HuH-7 (cell line): ENCODE results near the gene TGFA.
A peak's percentile ranks its signal among the peaks of the same experiment; 100 is the strongest.

Experiments used
- DNase-seq: peaks from one replicate; pipeline ENCODE4 v3.0.0; 2011; ENCODE audit warnings: low spot score

Gene TGFA

DNA sequence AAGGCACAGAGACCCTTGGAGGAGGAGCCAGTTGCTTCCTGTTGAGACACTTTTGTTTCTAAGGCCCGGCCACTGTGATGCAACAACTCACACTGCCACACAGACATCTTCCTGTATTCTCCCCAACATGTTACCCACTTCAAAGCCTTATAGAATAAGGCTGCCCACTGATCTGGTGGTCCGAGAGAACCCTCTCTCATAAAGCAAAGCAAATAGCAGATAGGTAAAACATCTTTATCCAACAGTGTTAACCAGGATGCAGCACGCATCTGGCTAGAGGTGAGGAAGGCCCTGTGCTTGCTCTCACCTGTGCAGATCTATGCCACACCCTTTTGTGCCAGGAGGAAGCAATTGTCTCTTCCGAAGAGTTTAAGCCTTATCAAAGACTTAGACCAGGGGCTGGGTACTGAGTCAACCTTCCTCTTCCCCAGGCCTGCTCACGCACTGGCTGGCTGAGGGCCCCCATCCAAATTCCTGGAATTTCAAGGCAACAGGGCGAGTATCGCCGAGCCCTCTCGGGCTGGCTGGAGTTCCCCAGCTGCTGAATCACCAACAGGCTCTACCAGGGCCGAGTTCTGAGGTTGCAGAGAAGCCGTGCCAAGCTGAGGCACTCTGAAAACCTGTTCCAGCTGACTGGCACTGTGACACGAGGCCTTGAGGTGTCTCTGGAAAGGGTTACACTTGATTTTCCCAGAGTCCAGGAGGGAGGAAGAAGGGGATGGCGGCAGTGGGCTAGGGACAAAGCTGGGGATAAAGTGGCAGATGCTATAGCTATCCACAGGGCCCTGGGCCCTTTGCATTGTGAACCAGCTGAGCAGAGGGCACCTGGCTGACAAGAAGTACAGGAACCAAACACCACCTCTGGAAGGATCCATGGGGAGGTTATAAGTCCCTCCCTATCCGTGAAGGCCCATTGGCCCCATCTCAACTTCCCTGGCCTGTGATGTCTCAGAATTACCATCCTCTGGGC, 29.3 kb downstream of the TGFA start:
- no peak for DNase-seq

DNA sequence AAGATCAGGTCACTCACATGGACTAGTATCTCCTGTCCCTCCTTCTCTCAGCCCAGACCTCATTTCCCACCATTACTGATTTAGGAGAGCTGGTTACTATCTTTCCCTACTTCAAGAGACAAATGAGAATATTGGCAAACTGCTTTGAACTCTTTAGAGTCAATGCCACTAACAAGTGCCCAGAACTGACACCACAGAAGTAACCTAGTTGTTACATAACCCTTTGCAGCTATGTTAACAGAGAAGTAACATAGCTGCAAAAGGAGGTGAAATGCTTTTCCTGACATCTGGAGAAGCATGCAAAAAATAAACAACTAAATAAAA, 30.0 kb downstream of the TGFA start:
- no peak for DNase-seq

DNA sequence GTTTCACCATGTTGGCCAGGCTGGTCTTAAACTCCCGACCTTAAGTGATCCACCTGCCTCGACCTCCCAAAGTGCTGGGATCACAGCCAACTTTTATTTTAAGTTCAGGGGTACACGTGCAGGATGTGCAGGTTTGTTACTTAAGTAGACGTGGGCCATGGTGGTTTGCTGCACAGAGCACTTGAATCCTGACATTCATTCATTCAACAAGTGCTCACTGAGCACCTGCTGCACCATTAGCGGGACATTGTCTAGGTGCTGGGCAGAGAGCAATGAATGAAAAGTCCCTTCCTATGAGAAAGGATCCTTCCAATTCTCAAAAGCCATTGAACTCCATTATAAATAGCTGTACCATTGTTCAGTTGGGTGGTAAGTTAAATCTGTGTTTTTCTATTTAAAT, 31.0 kb downstream of the TGFA start:
- no peak for DNase-seq

DNA sequence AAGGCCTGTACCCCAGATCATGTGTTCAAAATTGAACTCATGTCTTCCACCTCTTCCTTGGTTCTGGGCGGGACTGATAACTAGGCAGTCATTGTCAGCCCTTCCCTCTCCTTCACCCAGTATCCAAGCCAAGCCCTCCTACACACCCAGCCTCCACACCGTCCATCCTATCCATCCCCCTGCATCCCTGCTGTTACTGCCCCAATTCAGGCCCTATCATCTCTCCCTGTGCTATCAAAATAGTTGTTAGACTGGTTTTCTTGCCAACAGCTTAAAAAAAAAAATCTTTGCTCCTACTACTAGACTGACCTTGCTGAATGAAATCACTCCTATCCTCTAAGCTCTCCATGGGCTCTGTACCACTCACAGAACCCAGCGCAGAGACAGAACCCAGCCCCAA, 32.8 kb downstream of the TGFA start:
- no peak for DNase-seq

DNA sequence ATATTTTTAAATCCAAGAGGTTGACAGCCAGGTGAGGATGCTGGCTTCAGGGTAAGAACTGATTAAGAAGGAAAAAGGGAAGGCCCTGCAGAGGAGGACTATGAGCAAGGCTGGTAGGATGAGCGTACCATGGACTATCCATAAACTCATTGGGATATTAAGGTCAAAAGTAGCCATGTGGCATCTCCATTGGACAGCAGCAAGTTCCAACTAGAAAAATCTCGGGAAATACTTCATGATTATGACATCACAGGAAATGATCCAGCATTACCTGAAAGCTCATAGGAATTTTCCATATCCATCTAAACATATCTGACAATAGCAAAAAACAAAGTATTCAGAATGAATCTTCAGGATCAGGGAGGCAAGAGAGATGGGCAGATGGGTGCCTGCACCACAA, 34.2 kb downstream of the TGFA start:
- no peak for DNase-seq

DNA sequence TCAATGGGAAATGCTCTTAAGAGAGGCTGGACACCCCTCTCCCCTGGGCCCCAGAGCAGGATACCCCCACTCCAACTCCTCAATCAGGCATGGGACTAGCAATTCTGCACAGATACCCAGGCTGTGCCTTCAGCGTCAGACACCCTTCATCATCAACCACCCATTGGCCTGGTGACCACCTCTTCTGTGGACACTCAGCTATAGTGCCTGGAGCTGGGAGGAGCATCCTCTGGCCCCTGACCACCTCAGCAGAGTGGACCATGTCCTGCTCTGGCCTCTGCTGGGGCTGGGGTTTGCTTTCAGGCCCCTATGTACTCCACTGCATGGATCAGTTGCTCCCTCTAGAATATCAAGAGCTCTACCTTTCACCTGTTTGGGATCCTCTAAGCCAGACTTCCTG, 35.1 kb downstream of the TGFA start:
- no peak for DNase-seq

DNA sequence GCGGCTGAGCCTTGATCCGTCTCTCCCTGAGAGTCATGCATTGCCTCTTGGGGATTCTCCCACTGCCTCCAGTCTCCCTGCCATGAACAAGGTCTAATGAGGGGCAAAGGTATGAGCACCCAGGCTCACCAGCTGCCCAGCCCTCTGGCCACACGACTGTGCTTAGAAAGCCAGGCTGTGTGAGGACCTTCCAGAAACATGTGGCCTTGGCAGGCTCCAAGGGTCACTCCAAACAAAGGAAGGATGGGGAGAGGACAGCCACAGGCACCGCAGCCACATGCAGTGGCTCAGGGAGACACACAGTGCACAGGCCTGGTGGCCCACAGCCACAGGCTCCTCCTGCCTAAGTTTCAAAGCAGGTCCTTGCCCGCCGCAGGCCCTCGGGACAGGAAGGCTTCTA, 35.8 kb downstream of the TGFA start:
- DNase-seq = no peak

DNA sequence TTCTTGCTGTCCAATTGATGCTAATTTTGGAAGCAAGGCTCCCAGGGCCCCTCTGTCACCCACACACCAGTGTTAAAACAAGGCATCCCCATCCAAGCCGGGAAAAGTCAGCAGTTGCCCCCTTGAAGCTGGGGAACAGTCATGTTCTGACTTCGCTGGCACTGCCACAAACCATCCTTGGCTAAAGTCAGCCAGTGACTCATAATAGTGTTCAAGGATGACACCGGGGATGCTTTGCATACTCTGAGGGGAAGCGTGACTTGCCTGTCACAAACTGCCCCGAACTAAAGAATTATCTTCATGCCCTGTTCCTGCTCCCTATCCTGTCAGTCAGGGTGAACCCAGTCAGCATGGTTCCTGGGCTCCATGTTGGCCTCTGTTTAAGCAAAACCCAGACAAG, 37.0 kb downstream of the TGFA start:
- no peak for DNase-seq

DNA sequence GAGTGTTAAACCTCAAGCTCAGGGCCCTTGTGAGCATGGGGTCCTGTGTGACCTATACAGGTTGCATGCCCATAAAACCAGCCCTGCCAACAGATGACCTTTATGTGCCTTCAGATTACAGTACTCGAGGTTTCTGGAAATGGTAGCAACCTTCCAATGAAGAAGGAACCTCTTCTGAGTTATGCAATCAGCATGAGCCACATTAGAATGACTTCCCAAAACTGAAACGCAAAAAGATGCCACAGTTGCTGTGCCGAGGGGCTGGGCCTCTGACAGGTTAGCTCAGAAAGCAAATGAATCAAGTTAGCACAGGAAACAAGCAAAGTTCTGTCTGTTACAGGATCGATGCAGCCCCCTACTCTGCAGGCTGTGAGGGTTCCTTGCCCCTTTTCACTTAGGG, 37.7 kb downstream of the TGFA start:
- no peak for DNase-seq

DNA sequence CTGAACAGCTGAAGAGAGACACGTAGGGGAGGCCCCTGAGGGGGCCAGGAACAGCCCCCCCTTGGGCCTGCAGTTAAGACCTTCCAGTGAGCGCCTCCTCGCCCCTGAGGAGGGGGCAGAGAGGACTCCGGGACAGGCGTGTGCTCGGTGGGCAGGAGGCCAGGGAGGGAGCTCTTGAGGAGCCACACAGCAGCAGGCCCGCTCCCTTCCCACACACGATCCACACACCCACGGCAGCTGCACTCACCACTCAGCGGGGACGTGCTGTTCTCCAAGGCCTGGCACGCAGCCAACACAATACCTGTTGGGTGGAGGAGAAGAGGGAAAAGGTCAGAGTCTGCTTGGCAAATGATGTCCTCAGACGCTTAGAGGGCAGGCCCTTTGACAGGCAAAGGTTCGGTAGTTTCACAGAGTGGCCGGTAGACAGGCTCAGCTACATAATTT, 39.0 kb downstream of the TGFA start:
- peak; percentile 10 for DNase-seq

DNA sequence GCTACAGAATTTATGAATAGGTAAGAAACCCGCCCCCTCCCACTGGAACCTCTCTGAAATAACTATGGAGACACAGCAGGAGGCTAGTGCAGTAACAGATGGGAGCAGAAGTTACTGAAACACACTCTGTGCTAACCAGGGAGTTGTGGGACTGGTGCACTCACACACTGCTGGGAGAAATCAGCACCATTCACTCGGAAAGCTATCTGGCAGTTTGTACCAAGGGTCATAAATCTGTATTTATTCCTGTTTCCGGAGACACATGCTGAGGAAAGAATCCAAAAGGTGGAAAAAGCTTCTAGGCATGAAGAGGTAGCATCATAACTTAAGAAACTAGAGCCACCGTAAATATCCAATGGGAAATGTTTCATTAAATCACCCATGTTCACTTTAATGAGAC, 39.9 kb downstream of the TGFA start:
- DNase-seq = no peak

DNA sequence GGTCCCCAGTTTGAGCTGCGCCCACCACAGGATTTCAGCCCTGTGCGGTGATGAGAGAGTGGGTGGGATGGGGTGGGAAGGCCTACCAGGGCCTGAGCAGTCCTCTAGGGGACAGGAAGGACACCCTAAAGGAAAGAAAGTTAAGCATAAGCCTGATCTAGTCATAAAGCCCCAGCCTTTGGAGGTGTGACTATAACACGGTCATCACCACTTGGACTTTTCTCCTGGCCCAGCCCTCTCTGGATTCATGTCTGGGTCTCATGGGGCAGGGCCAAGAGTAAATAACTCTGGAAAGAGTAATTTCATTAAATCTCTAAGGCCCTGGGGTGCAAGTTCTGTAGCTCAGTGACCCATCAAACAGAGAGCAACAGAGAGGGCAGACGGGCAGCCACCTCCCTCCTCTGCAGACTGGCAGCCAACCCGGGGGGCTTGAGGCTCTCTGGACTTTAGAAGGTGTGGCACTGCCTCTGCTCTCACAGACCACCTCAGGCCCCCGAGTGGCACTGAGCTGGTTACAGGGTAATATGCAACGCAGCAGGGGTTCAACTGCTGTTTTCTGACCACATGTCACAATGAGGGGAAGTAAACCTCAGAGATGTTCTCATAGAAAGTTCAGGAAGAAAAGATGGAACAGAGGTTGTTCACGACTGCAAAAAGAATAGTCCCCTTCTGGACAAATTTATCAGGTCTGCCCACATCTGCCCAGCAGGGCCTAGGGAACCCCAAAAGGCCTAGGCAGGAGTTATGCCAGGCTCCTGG, 41.5 kb downstream of the TGFA start:
- no peak for DNase-seq

DNA sequence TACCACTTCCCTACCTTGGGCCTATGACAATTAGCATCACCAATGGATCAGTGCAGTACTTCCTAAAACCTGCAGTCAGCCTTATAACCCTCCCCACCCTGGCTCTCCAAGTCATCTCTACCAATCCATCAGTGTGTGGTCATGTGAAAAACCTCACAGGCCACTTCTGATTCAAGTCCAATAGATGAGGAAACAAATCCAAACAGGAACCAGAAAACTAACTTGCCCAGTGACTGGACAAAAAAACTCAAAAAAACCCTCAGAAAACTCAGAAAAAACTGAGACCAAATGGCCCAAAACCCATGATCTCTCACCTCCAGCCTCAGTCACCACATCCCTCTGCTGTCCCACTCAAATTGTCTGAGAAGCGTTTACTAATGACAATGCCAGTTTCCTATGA, 43.3 kb downstream of the TGFA start:
- DNase-seq = no peak

DNA sequence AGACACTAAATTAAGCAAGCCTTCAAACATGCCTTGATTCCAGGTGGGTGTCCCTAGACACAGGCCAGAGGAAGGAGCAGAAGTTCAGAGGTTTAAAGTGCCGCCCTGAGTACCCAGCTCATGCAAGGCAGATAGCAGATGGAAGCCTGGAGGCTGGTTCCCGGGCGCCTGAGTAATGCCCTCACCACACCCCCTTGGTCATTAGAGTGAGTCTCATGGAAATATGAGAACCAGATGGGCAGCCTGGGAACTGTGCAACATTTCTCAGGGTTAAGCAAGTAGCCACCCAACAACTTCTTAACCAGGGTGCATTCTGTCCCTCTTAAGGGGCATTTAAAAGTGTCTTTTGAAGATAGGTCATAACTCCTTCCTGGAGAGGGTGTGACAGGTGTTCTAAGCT, 44.1 kb downstream of the TGFA start:
- DNase-seq = no peak

DNA sequence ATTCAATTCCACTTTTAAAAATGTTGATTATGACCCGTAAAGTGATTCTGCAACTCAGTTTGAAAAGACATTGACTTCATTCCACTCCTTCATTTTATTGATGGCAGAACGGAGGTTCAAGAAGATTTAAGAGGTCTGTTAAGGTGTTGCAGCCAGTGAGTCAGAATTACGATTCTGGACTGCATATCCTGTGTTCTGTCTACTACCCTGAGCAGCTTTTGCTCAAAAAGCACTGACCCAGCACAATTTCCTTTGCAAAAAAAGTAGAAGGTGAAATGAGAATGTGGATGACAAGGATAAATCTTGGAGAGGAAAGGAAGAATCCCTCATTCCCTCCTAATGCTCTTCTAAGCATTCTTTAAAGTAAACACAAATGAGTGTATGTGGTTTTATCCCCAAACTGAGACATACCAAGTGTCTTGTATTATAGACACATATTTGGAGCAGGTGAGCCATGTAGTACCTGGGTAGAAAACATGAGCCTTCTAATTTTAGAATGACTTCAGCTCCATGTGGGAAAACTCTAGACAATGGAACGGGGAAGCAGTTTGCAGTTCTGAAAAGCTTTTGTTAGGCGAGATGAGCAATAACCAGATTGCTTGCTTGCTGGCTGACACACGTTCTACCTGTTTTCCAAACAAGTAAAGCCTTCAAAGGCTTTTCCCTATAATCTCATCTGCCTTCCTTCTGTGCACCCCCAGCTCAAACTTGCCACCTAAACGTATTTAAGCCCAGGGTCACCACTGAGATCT, 44.7 kb downstream of the TGFA start:
- no peak for DNase-seq

DNA sequence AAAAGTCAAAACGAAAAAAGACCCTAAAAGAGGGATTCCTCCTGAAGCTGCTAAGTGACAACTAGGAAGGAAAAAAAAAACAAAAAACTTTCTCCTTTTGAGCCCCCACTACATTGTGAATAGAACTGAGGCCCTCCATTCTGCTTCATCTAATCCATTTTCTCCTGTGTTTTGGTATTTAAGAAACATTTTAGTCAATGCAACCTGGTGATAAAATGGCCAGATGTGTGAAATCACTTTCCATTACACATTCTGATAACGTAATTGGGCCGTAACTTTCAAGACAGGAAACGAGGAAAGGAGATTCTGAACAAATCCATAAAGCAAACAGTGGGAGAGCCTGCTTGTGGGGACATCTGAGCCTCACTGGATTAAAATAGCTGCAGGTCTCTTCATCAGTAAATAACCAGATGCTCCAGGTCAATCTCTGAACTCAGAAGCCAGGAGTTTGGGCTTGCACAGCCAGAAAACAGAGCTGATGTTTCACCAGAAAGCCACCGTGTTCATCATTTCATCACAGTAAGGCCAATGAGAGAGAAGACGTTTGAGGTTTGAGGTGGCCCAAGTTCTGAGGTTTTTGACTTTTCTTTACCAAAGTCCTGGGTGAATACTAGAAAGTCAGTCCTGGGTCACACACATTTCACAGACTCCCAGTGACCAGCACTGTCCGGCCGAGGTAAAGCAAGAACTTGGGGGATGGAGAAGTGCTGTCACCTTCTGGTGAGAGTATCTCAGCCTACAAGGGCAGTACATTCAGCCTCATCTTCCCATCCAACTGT, 47.8 kb downstream of the TGFA start:
- DNase-seq = no peak

DNA sequence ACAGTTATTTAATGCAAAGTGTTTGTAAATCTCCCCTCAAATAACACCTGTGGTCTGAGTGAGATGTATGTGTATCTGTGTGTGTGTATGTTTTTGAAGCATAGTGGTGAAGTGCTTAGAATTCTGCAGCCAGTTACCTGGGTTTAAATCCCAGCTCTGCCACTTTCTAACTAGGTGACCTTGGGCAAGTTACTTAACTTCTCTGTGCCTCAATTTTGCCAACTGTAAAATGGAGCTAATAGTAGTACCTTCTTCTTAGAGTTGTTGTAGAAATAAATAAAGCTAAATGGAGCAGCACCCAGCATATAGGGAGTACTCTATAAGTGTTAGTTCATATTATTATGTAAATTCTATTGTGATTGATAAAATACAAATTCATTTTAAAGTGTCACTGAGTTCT, 48.9 kb downstream of the TGFA start:
- no peak for DNase-seq

DNA sequence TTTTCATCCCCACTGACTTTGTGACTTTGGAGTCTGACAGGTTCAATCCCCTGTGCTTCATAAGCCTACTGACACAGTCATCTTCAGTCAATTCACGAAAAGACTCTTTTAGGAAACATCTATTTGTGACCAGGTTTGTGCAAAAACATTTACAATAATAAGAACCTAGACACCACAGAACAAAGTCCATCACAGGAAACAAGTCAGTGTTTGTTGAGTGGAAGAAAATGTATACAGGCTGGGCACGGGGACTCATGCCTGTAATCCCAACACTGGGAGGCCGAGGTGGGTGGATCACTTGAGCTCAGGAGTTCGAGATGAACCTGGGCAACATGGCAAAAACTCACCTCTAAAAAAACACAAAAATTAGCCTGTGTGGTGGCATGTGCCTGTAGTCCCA, 49.7 kb downstream of the TGFA start:
- DNase-seq = no peak

DNA sequence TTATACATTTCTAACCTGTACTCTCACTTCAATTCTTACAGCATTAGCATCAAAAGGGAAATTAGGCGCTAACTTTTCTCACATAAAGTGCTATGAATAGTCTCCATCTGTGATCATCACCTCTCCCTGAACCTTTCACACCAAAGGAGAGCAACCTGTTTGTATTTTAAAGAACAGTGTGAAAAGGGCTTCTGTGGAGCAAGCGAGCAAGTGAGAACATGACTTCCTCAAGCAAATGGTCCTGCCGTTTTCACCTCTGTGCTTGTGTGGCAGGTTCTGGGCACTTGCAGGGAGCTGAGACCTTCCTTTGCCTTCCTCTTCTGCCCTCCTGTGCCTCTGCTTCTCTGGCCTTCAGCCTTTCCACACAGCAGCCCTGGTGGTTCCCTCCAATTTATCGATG, 51.9 kb downstream of the TGFA start:
- DNase-seq = no peak

DNA sequence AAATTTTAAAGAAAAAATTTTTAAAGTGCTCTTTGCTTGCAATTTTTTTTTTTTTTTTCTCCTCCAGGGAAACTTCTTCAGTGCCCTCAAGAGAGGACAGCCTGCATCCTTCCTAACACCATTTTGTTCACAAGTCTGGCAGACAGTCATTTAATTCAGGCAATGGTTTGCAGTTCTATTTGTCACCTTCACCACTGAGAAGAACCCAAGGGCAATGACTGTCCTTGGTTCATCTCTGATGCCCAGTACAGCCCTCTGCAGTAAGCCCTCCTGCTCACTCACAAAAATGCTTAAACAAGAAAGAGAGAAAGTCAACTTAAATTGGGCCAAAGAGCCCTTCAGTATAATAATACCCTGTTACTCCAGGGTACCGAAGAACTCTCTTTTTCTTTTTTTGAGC, 52.4 kb downstream of the TGFA start:
- no peak for DNase-seq

DNA sequence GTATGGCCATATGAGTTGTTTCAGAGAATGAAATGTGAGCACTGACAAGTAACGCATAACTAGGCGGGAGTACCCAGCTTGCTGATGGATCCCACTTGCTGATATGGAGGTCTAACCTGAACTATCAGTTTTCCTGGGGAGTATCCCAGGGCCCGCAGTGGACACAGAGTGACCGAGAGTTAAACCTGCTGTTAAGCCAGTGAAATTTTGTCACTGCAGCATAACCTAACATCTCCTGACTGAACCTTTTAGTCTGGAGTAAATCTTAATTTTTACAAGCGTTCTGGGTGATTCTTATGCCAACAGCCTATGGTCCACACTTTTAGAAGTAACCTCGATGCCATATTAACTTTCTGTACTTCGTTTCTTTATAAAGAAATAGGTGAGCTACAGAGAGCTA, 54.4 kb downstream of the TGFA start:
- no peak for DNase-seq

DNA sequence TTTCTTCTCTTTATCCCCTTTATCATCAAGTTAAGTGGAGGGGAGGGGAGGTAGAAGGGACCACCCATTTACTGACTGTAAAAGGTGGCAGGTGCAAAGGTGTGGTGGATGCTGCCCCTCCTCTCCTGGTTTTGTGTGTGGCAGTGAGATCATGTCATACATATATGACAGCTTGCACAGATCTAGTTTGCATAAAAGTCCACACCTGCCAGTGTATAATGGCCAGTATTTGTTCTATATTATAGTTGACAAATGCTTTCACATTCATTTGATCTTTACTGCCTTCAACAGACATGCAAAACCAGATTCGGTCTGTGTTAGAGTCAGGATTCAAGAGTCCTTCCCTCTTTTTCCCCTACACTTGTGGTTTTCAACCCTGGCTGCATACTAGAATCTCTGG, 55.1 kb downstream of the TGFA start:
- no peak for DNase-seq
